HG03159 (cell line): ENCODE results near the gene HS3ST5.

Experiments used
- ATAC-seq: cut with Tn5 transposase; IDR thresholded peaks from one replicate; pipeline ENCODE4 v1.9.1; 2021; ENCODE audit warnings: mild to moderate bottlenecking, moderate library complexity; ENCODE audit not compliant: unreplicated experiment

HS3ST5 gene

GRCh38 chr6:114008331-114008730, 334.5 kb downstream of the HS3ST5 start:
- ATAC-seq = no peak

- no peak for ATAC-seq
These were observed 335.3 kb downstream of the HS3ST5 start for GRCh38 chr6:114007516-114007915.
